GM12801 (cell line): ENCODE measurements around the gene ALDH2.

ENCODE experiments used
- CTCF ChIP-seq: IDR thresholded peaks from one replicate; pipeline ENCODE4 v1.5.1; 2011; ENCODE audit warnings: control low read depth; ENCODE audit not compliant: insufficient read length; ENCODE audit errors: extremely low read depth

The ALDH2 gene

DNA sequence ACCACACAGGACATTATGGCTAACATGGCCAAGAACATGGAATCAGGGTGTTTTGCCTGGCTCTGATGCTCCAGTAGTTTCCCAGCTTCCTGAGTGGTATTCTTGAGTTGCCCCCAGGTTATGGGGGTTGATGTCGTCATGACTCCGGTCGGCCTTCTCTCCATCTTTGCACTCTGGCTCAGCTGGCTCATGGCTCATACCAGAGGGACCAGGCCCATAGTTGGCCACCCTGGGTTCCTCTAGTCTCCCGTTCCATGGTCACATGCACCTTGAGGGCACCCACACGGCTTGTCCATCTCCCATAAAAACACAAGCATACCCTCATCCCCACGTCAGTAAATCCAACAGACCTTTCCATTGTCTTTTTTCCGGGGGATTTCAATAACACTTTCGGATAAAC lies 51.6 kb downstream of the ALDH2 start:
- no peak for TF ChIP-seq CTCF

DNA sequence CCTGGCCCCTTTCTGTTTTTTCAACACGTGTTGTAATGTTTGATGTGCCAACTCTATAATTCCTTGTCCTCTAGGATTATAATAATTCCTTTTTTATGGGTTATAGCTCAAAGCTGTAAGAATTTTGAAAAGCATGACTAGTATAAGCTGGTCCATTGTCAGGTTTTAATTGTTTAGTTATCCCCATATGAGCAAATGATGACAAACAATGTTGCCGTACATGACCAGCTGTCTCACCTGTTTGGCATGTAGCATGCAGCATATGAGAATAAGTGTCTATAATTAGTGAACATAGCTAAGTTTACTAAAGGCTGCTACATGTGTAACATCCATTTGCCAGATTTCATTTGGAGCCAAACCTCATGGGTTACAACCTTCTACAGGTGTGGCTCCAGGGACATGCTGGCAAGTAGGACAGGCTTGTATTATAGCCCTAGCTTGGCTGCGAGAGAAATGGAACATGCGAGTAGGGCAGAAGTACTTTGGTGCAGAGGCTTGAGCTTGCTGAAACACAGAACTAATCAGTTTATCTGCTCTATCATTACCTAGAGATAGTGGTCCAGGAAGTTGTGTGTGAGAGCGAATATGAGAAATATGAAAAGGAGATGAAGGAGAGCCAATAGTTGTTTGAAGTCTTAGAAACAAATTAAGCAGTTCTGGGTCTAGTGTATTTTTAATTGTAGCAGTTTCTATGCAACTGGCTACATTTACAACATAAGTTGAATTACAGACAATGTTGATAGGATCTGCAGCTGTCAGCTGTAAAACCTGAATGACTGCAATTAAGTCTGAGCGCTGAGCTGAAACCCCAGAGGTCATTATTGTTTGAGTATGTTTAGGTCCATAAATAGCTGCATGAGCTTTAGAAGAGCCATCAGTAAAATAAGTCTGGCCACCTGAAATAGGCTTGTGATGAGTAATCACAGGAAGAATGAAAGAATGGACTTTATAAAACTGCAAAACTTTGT lies 52.7 kb downstream of the ALDH2 start:
- no peak for TF ChIP-seq CTCF

- no peak for TF ChIP-seq CTCF
Observed at GRCh38 chr12:111822886-111823285, 56.2 kb downstream of the ALDH2 start.

GRCh38 chr12:111823891-111824290 lies 57.2 kb downstream of the ALDH2 start:
- no peak for TF ChIP-seq CTCF

GRCh38 chr12:111825509-111825908 lies 58.8 kb downstream of the ALDH2 start:
- no peak for TF ChIP-seq CTCF

GRCh38 chr12:111826316-111826715 lies 59.6 kb downstream of the ALDH2 start:
- TF ChIP-seq CTCF, result no peak

DNA sequence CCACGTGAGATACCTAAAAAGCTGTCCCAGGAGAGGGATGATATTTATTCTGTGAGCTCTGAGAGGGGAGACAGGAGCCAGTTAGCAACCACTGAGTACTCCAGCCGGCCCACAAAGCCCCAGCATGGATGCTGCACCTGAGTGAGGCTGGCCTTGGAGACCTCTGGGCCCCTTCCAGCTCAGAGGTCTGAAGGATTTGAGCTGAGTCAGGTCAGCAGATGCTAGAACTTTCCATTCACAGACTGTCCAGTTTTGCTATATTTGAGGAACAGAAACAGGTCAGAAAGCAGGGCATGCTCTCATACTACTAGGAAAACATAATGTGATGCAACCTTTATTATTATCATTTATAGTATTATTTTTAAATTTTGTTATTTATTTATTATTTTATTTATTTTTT lies 60.3 kb downstream of the ALDH2 start:
- TF ChIP-seq CTCF, result no peak
